Sigmoid colon (tissue), 7 donors: ENCODE measurements around the gene CSNK1D. TPM values are rescaled to one million over a fixed set of nuclear protein-coding genes. Genes with fewer than 3 reads are reported as not detected.

Experiments used
- DNase-seq: peaks from one replicate; pipeline ENCODE4 v3.0.0-alpha.2; 2019
- H3K27ac ChIP-seq, 4 donors: fragments of 200-600 bp; sonication (generic); one replicate each; pipeline ENCODE4 v1.5.1; 2016 to 2019; ENCODE audit warnings: mild to moderate bottlenecking in 1 of 4
- H3K27me3 ChIP-seq, 3 donors: fragments of 200-600 bp; sonication (generic); one replicate each; pipeline ENCODE4 v1.5.1; 2019; ENCODE audit warnings: mild to moderate bottlenecking in 1 of 3
- H3K36me3 ChIP-seq, 4 donors: fragments of 200-600 bp; sonication (generic); one replicate each; pipeline ENCODE4 v1.5.1; 2016 to 2019
- H3K4me1 ChIP-seq, 4 donors: fragments of 200-600 bp; sonication (generic); one replicate each; pipeline ENCODE4 v1.5.1; 2017 to 2019
- H3K4me3 ChIP-seq, 4 donors: fragments of 200-600 bp; sonication (generic); one replicate each; pipeline ENCODE4 v1.5.1; 2017 to 2019; ENCODE audit warnings: mild to moderate bottlenecking in 2 of 4, moderate library complexity in 1 of 4
- H3K9me3 ChIP-seq, 4 donors: fragments of 200-600 bp in 3 of 4; sonication (generic) in 3 of 4; one replicate each; pipeline versions ENCODE4 v1.5.1 to v1.6.1; 2013 to 2019
- CTCF ChIP-seq, 4 experiments: fragments of 450-650 bp in 3 of 4; fragments of 200-600 bp in 1 of 4; IDR thresholded peaks; one replicate each; pipeline ENCODE4 v1.5.1; 2016 to 2019; ENCODE audit warnings: antibody characterized with exemption in 4 of 4, mild to moderate bottlenecking in 3 of 4, moderate library complexity in 2 of 4
- EP300 ChIP-seq, 4 donors: sonication (generic); formaldehyde crosslinking; IDR thresholded peaks; one replicate each; pipeline ENCODE4 v1.6.1; 2017; ENCODE audit warnings: antibody characterized with exemption in 4 of 4
- POLR2A ChIP-seq, 2 donors: fragments of 450-650 bp; IDR thresholded peaks; one replicate each; pipeline ENCODE4 v1.6.1; 2016; ENCODE audit warnings: antibody characterized with exemption in 2 of 2, mild to moderate bottlenecking in 2 of 2, moderate library complexity in 2 of 2
- POLR2AphosphoS5 ChIP-seq, 4 donors: sonication (generic); formaldehyde crosslinking; IDR thresholded peaks; one replicate each; pipeline ENCODE4 v1.6.1; 2017; ENCODE audit warnings: antibody characterized with exemption in 4 of 4
- WGBS, 2 donors: extraction: QIAGEN DNeasy Blood & Tissue Kit; methylation state at CpG; one replicate each; pipeline ENCODE4 v1.1.7; 2013; 5-methylcytosine and 5-hydroxymethylcytosine counted together
- intact Hi-C: fragments of 100-400 bp; cut with DNase I; formaldehyde crosslinking; loops from one replicate; pipeline ENCODE4 v1.15.1; 2023
- polyA plus RNA-seq, 3 donors: library from polyadenylated mRNA; stranded (reverse); fragments of 200-250 nt; gene quantifications; one replicate each; pipeline ENCODE4 v1.2.3, GENCODE V29; 2013
- total RNA-seq, 4 donors: library from RNA; depleted of rRNA; stranded (reverse); fragments of >200 nt; gene quantifications; one replicate each; pipeline ENCODE4 v1.1.0, GENCODE V29; 2016
- donor health status: healthy with polysubstance abuse.
- donor health status: Bipolar disorder and iron deficiency.
- donor health status: healthy.

Gene CSNK1D
- total and polyA plus RNA-seq, 7 donors, result 45.1 to 142 (median 55.9) TPM

DNA sequence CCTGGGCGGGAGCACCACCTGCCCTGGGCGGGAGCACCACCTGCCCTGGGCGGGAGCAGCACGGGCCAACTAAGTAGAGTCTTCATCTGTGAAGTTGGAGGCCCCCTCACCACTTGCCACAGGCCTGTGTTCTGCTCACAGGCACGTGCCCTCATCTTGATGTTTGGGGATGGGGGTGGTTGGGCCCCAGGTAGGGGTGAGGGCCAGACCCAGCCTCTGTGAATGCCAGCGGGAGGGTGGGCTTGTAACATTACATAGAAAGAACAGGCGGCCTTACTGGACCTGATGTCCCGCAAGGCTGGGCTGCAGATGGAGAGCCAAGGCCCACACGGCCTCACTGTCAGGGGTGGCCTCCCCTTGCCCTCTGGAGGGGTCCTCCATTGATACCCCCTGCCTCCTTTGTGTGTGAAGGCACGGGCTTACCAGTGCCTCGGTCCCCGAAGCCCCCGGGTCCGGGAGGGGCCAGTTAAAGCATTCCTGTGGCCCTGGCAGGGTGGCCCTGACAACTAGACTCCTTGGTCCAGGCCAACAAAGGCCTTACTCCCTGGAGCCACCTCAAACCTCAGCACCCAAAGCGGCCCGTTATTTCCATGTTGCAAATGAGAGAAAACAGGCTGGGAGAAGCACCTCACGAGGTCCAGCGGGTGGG is 45.7 kb downstream of the CSNK1D start:
- H3K27ac ChIP-seq, result peak overlapping the region; percentile 87 to 94 (median 90)
- peaks cover 5 to 19% (median 16%) of the 10 kb centered on the region in 3 donors for H3K27me3 ChIP-seq
- H3K9me3 ChIP-seq, result no peaks in the 10 kb centered on the region
- TF ChIP-seq POLR2AphosphoS5 (IDR thresholded peaks at IDR 0.05), result no peak
- TF ChIP-seq CTCF (IDR thresholded peaks at IDR 0.05), result no peak
- no peak for TF ChIP-seq EP300 (IDR thresholded peaks at IDR 0.05)
- TF ChIP-seq POLR2A (IDR thresholded peaks at IDR 0.05), result no peak
- intact Hi-C loops, result no loop called here
- DNase-seq, result peak; percentile 70
- peaks cover 0 to 49% (median 40%) of the 10 kb centered on the region in 4 donors for H3K4me1 ChIP-seq
- H3K36me3 ChIP-seq, result no peaks in the 10 kb centered on the region
- H3K4me3 ChIP-seq, result peak overlapping the region in 3 of 4 donors; percentile 63 to 81 (median 65)
- 52 to 62% methylated on average over 18 of the region's 18 CpGs for WGBS, 2 donors

DNA sequence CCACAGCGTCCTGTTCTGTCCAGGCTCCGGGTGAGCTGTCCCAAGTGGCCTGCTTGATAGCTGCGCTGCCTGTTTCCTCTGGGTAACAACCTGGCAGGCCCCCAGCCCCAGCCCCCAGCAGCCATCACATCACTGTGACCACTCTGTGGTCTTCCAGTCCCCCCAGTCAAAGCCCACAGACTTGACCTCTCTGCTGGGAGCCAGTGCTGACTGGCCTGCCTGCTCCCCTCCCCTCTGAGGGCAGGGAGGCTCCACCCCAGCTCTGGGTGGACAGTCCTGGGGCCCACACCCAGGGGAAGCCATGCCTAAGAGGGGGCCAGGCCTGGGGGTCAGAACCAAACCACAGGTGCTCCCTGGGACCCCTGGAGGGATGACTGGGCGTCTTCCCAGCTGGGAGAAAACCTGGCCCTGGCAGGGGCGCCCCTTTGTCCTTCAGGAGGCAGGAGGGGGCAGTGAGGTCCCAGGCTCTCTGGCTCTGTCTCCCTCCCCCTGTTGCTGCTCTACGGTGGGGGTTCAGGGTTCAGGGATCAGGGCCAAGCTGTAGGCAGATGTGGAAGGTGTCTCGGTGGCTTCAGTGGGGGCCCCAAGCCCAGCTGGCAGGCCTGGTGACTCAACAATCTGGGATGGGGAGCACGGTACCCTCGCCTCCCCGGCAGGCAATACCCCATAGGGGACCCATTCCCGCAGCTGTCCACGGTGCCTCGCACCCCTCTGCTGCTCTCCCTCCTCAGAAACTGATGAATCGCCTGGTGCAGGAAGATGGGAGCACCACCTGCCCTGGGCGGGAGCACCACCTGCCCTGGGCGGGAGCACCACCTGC is 46.5 kb downstream of the CSNK1D start:
- peak; percentile 64 for DNase-seq
- no peaks in the 10 kb centered on the region for H3K9me3 ChIP-seq
- TF ChIP-seq POLR2AphosphoS5 (IDR thresholded peaks at IDR 0.05), result no peak
- TF ChIP-seq EP300 (IDR thresholded peaks at IDR 0.05), result no peak
- no peak for TF ChIP-seq POLR2A (IDR thresholded peaks at IDR 0.05)
- TF ChIP-seq CTCF (IDR thresholded peaks at IDR 0.05), result no peak
- H3K4me1 ChIP-seq, result peaks cover 0 to 42% (median 34%) of the 10 kb centered on the region in 4 donors
- intact Hi-C loops, result no loop called here
- H3K27ac ChIP-seq, result no peak overlapping the region
- WGBS, 2 donors, result 83 to 85% methylated on average over 16 of the region's 16 CpGs
- no peak overlapping the region for H3K4me3 ChIP-seq
- H3K27me3 ChIP-seq, result peaks cover 5 to 19% (median 16%) of the 10 kb centered on the region in 3 donors
- H3K36me3 ChIP-seq, result no peaks in the 10 kb centered on the region

- WGBS, 2 donors, result 91% methylated on average over 15 of the region's 15 CpGs
- DNase-seq, result no peak
- peaks cover 5 to 19% (median 16%) of the 10 kb centered on the region in 3 donors for H3K27me3 ChIP-seq
- H3K36me3 ChIP-seq, result no peaks in the 10 kb centered on the region
- intact Hi-C loops, result no loop called here
- H3K4me3 ChIP-seq, result no peak overlapping the region
- H3K27ac ChIP-seq, result no peak overlapping the region
- no peaks in the 10 kb centered on the region for H3K9me3 ChIP-seq
- TF ChIP-seq POLR2A (IDR thresholded peaks at IDR 0.05), result no peak
- TF ChIP-seq POLR2AphosphoS5 (IDR thresholded peaks at IDR 0.05), result no peak
- no peak for TF ChIP-seq EP300 (IDR thresholded peaks at IDR 0.05)
- TF ChIP-seq CTCF (IDR thresholded peaks at IDR 0.05), result no peak
- H3K4me1 ChIP-seq, result peaks cover 0 to 34% (median 27%) of the 10 kb centered on the region in 4 donors
Measured at GRCh38 chr17:82226146-82226808, 47.2 kb downstream of the CSNK1D start.

DNA sequence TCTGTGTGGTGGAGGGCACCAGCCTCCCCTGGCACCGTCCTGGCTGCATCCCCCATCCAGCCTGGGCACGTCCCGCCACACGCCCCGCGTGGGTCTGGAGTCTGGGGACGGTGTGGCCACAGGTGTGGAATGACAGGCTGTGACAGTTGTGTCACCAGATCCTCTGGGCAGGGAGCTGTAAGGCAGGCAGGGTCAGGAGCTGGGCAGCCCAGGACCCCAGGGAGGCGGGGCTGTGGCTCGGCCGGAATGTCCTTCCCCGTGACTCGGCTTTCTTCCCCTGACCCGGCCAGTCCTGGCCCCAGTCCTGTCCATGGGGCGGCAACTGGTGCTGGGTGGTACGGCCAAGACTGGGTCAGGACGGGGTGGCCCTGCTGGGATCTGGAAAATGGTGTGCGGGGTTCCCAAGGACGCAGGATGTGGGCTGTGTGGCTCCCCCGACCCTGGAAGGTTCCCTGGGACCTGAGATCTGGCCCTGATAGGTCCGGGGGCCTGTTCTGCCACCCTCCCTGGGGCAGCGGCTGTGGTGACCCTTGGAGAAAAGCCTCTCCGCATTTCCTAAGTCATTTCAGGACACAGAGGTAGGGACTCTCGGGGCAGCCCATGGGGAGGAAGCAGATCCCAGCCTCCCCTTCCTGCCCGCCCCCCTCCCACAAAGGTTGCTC is 48.0 kb downstream of the CSNK1D start:
- H3K9me3 ChIP-seq, result no peaks in the 10 kb centered on the region
- no peak overlapping the region for H3K27ac ChIP-seq
- no peak for DNase-seq
- TF ChIP-seq CTCF (IDR thresholded peaks at IDR 0.05) (no peak), POLR2A (IDR thresholded peaks at IDR 0.05) (no peak)
- peaks cover 5 to 19% (median 16%) of the 10 kb centered on the region in 3 donors for H3K27me3 ChIP-seq
- WGBS, 2 donors, result 88% methylated on average over 24 of the region's 24 CpGs
- intact Hi-C loops, result no loop called here
- H3K4me1 ChIP-seq, result peaks cover 0 to 26% (median 20%) of the 10 kb centered on the region in 4 donors
- H3K36me3 ChIP-seq, result no peaks in the 10 kb centered on the region
- no peak overlapping the region for H3K4me3 ChIP-seq
